Measurements from ENCODE around the gene KAZN.

GRCh38 chr1:14949270-14949835, 350.9 kb downstream of the KAZN start:
- no peak for TF ChIP-seq CTCF (conservative IDR thresholded peaks at IDR 0.05; ENCODE audit: low read length)
- no peak for TF ChIP-seq EZH2phosphoT487 (IDR thresholded peaks at IDR 0.05; ENCODE audit: borderline replicate concordance)
